Hematopoietic multipotent progenitor cell treated with erythropoietin and hydrocortisone succinate and interleukin-3 and kit ligand, for 6 days (in vitro differentiated cells): ENCODE measurements around the gene PTMA.
A peak's percentile ranks its signal among the peaks of the same experiment; 100 is the strongest.

Experiments
- DNase-seq: peaks from one replicate; pipeline ENCODE4 v3.0.0-alpha.2; 2015

Gene PTMA

GRCh38 chr2:231677632-231678104 lies 30.7 kb upstream of the PTMA start:
- peak; percentile 96 for DNase-seq

DNA sequence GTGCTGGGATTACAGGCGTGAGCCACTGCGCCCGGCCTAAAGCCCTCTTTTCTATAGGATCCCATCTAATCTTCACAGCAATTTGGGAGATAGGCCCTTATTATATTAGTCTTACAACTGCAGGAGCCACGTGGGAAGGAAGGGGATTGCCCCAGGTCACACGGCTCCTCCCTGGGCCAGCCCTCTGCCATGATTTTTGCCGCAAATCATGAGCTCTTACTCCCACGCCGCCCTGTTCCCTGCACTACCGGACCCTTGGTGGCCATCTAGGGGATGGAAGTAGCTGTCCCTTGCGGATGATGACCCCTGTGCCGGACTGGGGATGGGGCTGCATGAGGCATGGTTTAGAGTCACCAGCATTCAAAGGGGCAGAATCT lies 28.4 kb upstream of the PTMA start:
- DNase-seq, result peak; percentile 36

GRCh38 chr2:231680285-231680991 lies 27.9 kb upstream of the PTMA start:
- DNase-seq, result no peak

DNA sequence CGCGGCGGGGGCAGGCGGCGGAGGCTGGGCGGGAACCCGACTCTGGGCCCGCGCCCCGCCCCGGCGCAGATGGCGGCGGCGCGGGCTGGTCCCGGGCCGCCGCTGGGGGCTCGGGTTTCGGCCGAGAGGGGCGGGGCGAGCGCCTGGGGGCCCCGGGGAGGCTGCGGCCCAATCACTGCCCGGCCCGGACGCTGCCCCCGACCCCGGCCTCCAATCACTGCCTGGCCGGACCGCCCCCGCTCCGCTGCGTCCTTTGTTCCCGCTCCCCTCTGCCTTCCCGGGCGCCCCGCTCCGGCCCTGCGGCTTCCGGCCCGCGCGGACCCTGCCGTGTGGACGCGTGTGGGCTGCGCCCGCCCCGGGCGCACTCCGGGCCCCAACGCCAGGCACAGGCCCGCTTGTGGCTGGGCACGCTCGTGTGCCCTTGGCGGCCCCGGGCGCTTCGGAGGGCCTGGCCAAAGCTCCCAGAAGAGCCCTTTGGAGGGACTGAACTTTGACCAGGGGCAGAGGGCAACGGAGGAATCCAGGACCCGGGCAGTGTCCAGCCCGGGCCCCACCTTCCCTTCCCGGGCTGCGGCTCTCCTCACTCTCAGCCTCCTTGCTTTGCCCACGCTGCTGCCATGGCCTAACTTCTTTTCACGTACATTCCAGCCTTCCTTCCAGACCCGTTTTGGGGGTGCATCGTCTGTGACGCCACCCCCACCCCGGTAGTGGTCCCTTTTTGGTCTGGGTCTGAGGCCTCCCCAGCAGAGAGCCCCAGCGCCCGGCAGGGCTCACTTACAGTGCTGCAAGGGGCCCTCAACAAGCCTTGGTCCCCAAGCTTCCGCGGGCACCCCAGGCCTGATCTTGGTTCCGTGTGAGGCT lies 27.1 kb upstream of the PTMA start:
- DNase-seq, result no peak

DNA sequence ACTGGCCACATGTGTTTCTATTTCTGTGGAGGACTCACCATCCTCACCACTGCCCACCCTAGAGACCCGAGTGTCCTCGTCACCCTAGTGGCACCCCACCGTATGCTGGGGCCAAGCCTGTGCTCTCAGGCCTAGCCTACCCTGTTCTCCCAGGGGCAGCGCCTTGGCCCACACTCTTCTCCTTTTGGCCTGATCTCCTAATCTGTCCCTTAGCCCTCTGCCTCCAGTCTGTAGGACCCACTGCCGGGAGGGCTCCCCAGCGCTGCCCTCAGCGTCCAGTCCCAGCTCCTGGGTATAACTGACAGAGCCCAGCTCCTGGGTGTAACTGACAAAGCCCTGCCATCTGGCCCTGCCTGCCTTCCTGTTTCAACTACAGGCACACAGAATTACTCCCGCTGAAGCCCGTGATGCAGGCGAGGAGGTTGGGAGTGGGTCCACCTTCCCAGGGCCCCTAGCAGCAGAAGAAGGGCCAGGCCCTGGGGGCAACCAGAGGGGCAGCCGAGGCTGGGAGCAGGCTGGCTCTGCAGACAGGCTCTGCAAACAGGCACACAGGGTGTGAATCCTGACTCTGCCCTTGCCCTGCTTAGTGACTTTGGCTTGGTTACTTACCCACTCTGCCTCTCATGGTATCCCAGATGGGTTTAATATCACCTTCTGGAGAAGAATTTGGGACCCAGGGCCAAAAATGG lies 25.6 kb upstream of the PTMA start:
- DNase-seq, result no peak

DNA sequence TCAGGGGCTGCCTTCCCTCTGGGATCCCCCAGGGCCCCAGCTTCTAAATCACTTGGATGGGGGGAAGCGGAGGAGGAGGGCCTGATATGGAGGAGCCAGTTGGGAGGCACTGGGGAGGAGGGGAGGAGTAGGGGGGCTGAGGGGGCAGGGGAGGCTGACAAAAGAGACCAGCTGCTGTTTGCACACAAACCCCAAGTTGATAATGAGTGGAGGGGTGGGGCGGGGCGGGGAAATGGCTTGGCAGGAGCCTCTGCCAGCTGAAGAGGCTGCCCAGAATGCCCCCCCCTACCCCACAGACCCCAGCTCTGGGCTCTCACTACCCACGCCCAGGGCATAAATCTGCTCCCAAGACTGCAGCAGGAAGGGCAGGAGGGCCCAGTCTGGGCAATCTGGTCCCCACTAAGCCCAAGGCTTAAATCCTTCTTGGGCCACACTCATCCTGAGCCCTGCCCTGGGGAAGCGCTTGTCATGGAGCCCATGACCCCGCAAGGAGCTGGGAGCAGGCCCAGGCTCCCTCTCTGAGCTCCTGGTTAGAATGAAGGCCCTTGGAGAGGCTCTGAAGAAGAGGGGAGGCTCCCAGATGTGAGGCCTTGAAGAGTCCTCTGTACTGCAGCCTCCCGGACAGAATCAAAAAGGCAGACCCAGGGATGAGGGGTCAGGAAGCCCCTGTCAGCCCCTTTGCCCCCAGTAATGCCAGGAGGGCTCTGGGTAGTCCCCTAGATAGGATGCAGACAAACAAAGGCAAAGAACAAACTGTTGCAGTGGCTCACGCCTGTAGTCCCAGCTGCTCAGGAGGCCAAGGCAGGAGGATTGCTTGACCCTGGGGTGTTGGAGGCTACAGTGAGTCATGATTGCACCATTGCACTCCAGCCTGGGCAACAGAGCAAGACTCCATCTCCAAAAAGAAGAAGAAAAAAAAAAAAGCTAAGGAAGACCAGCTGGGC lies 24.8 kb upstream of the PTMA start:
- DNase-seq, result no peak

GRCh38 chr2:231684314-231685223 lies 23.8 kb upstream of the PTMA start:
- DNase-seq, result no peak

GRCh38 chr2:231685349-231686191 lies 22.8 kb upstream of the PTMA start:
- peak; percentile 58 for DNase-seq

- no peak for DNase-seq
Measured at GRCh38 chr2:231686192-231687100, 21.9 kb upstream of the PTMA start.

GRCh38 chr2:231687133-231687852 lies 21.0 kb upstream of the PTMA start:
- peak; percentile 90 for DNase-seq

- no peak for DNase-seq
Measured at GRCh38 chr2:231687961-231688360, 20.4 kb upstream of the PTMA start.

- DNase-seq, result no peak
Measured at GRCh38 chr2:231688719-231689118, 19.6 kb upstream of the PTMA start.

DNA sequence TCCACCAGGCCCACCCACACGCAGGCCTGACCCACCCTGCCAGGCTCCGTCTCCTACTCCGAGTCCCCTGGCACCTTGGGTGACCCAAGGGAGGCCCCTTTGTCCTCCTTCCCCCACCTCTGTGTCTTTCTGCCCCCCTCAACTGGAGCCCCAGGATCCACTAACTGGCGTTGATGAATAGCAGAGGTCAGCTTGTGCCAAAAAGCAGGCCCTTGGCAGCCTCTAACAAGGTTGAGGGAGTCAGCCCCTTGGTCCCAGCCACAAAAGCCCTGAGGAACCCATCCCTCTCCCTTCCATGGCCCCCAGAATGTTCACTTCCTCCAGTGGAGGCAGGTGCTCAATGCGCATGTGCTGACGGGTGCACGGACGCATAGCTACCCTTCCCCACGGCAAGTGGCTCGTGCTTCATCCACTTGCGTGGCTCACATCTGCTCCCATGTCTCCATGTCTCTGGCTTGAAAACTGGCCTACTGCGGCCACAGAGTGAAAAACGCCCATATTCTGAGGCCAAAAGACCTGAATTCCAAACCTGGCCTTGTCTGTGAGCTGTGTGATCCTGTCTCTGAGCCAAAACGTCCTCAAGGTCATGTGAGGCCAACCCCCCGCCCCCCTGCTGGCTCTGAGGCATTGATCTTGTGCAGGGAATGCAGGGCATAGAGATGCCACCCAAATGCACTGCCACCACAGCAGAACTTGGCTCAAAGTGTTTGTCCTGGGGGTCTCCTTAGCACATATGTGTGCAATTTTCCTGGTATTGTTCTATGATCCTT lies 19.0 kb upstream of the PTMA start:
- DNase-seq, result no peak

DNA sequence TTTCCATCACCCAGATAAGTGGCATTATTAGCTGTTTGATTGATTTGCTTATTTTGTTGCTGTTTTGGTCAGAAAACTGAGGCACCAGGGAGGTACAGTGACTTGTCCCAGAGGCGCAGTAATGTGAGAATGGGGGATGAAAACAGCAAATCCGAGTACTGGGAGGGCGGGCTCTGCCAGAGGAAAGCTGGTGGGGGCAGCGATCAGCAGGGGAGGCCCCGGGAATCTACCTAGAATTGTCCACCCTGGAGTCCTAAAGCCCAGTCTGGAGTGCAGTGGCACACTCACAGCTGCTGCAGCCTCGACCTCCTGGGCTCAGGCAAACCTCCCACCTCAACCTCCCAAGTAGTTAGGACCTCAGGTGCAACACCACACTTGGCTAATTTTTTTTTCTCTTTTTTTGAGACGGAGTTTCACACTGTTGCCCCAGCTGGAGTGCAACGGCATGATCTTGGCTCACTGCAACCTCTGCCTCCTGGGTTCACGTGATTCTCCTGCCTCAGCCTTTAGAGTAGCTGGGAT lies 17.0 kb upstream of the PTMA start:
- no peak for DNase-seq

DNA sequence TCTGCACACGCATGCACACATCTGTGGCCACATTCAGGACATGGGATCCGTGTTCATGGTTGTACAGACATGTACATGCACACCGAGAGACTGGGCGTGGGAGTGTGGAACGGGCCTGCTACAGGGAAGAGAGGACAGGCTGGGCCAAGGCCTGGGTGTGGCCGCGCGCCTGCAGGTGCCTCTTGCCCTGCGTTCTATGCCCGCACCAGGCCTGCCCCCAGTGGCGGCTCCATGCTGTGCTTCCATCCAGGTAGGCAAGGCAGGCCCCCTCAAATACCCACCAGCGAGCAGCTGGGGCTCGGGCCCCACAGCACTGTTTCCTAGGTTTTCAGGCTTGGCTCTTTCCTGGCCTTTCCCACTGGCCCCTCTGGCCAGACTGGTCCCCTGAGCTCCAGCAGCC lies 15.5 kb upstream of the PTMA start:
- no peak for DNase-seq

DNA sequence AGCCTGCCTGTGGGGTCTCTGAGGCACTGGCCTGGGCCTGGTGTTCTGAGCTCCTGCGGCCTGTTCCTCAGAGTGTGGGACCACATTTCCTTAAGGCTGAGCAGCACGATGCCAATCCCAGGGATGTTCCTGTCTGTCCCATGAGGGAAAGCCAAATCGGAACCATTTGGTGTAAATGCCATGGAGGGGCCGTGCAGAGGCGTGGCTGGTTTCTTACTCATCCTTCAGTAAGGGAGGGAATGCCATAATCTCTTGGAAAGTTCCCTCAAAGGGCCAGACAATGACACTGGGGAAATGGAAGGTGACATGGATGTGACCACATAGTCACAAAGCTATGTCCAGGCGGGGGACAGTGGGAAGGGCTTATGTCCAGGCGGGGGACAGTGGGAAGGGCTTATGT lies 14.4 kb upstream of the PTMA start:
- DNase-seq, result no peak

GRCh38 chr2:231696004-231696367 lies 12.3 kb upstream of the PTMA start:
- no peak for DNase-seq

GRCh38 chr2:231699006-231699405 lies 9.3 kb upstream of the PTMA start:
- DNase-seq, result no peak
